Mononuclear cell (primary cell): ENCODE results near the gene MMD. TPM values are rescaled to one million over a fixed set of nuclear protein-coding genes. Genes with fewer than 3 reads are reported as not detected.
"Not testable (repeated sequence)": the region's sequence is repeated elsewhere in the genome, so short reads cannot be mapped to it uniquely, and the experiment has no call there.

Experiments
- H3K27me3 ChIP-seq: 2 replicates; pipeline ENCODE4 v1.6.0; 2011; ENCODE audit warnings: low read length, control low read depth; ENCODE audit not compliant: insufficient read depth
- H3K4me1 ChIP-seq: 2 replicates; pipeline ENCODE4 v1.5.1; 2011; ENCODE audit warnings: mild to moderate bottlenecking, low read length, control low read depth; ENCODE audit not compliant: insufficient read depth
- H3K4me3 ChIP-seq: 2 replicates; pipeline ENCODE4 v1.5.1; 2011; ENCODE audit warnings: mild to moderate bottlenecking, low read length, moderate library complexity
- H3K9me3 ChIP-seq: 2 replicates; pipeline ENCODE4 v1.5.1; 2011; ENCODE audit warnings: low read depth, mild to moderate bottlenecking, control low read depth, low read length
- total RNA-seq: library from RNA; depleted of rRNA; stranded (reverse); fragments of >200 nt; gene quantifications from one replicate; pipeline ENCODE4 v1.2.3, GENCODE V29; 2012

Gene MMD
- 82.8 TPM for total RNA-seq

GRCh38 chr17:55421179-55421934 is at the start of gene MMD:
Gene MMD, minus strand, starts transcription at chr17:55421835. Its CDS starts 140 bp downstream, at chr17:55421695.
- Histone ChIP-seq H3K4me3 (peak within 1 kb of the TSS; percentile 84), H3K9me3 (no peaks in the 10 kb centered on the region), H3K27me3 (peaks cover 24% of the 10 kb centered on the region), H3K4me1 (peaks cover 39% of the 10 kb centered on the region)

- no peaks in the 10 kb centered on the region for H3K9me3 ChIP-seq
- no peak overlapping the region for H3K4me3 ChIP-seq
- H3K27me3 ChIP-seq: no peaks in the 10 kb centered on the region
- no peaks in the 10 kb centered on the region for H3K4me1 ChIP-seq
Measured at GRCh38 chr17:55466671-55467070, 45.0 kb upstream of the MMD start.

- not testable (repeated sequence) for H3K9me3 ChIP-seq, H3K4me3 ChIP-seq, H3K4me1 ChIP-seq, H3K27me3 ChIP-seq
Measured at GRCh38 chr17:55465771-55466170, 44.1 kb upstream of the MMD start.

- Histone ChIP-seq H3K4me3 (no peak overlapping the region), H3K9me3 (no peaks in the 10 kb centered on the region), H3K4me1 (no peaks in the 10 kb centered on the region), H3K27me3 (no peaks in the 10 kb centered on the region)
Measured at GRCh38 chr17:55463600-55463999, 42.0 kb upstream of the MMD start.

GRCh38 chr17:55462711-55463110 is 41.1 kb upstream of the MMD start:
- no peaks in the 10 kb centered on the region for H3K27me3 ChIP-seq
- H3K4me3 ChIP-seq: no peak overlapping the region
- H3K9me3 ChIP-seq: no peaks in the 10 kb centered on the region
- no peaks in the 10 kb centered on the region for H3K4me1 ChIP-seq

GRCh38 chr17:55462234-55462633 is 40.6 kb upstream of the MMD start:
- Histone ChIP-seq H3K4me3 (no peak overlapping the region), H3K4me1 (no peaks in the 10 kb centered on the region)

GRCh38 chr17:55458978-55459377 is 37.3 kb upstream of the MMD start:
- Histone ChIP-seq H3K4me1 (no peaks in the 10 kb centered on the region), H3K4me3 (no peak overlapping the region), H3K27me3 (no peaks in the 10 kb centered on the region), H3K9me3 (no peaks in the 10 kb centered on the region)

More at GRCh38 chr17:55462234-55462633, 40.6 kb upstream of the MMD start:
- no peaks in the 10 kb centered on the region for H3K9me3 ChIP-seq
- H3K27me3 ChIP-seq: no peaks in the 10 kb centered on the region

- H3K9me3 ChIP-seq: no peaks in the 10 kb centered on the region
- H3K4me3 ChIP-seq: no peak overlapping the region
- no peaks in the 10 kb centered on the region for H3K27me3 ChIP-seq
- no peaks in the 10 kb centered on the region for H3K4me1 ChIP-seq
Measured at GRCh38 chr17:55458287-55458900, 36.8 kb upstream of the MMD start.

GRCh38 chr17:55456307-55457240 is 34.9 kb upstream of the MMD start:
- Histone ChIP-seq H3K4me3 (no peak overlapping the region), H3K9me3 (no peaks in the 10 kb centered on the region), H3K27me3 (no peaks in the 10 kb centered on the region), H3K4me1 (no peaks in the 10 kb centered on the region)

- H3K27me3 ChIP-seq: no peaks in the 10 kb centered on the region
- no peak overlapping the region for H3K4me3 ChIP-seq
- no peaks in the 10 kb centered on the region for H3K4me1 ChIP-seq
- no peaks in the 10 kb centered on the region for H3K9me3 ChIP-seq
Measured at GRCh38 chr17:55454906-55455474, 33.4 kb upstream of the MMD start.

GRCh38 chr17:55453839-55454557 is 32.4 kb upstream of the MMD start:
- Histone ChIP-seq H3K9me3 (no peaks in the 10 kb centered on the region), H3K4me1 (no peaks in the 10 kb centered on the region), H3K4me3 (no peak overlapping the region), H3K27me3 (no peaks in the 10 kb centered on the region)

GRCh38 chr17:55452139-55452790 is 30.6 kb upstream of the MMD start:
- no peaks in the 10 kb centered on the region for H3K4me1 ChIP-seq
- no peaks in the 10 kb centered on the region for H3K9me3 ChIP-seq
- no peak overlapping the region for H3K4me3 ChIP-seq
- H3K27me3 ChIP-seq: no peaks in the 10 kb centered on the region

- H3K4me3 ChIP-seq: no peak overlapping the region
- H3K4me1 ChIP-seq: no peaks in the 10 kb centered on the region
- H3K27me3 ChIP-seq: no peaks in the 10 kb centered on the region
- H3K9me3 ChIP-seq: no peaks in the 10 kb centered on the region
Measured at GRCh38 chr17:55451758-55452138, 30.1 kb upstream of the MMD start.

- Histone ChIP-seq H3K9me3 (no peaks in the 10 kb centered on the region), H3K4me3 (no peak overlapping the region), H3K4me1 (no peaks in the 10 kb centered on the region), H3K27me3 (no peaks in the 10 kb centered on the region)
Measured at GRCh38 chr17:55451203-55451641, 29.6 kb upstream of the MMD start.
